GM20431 (cell line): ENCODE measurements around the gene SUPT7L.

Experiments
- in situ Hi-C: fragments of 300-500 bp; cut with MseI, MboI; formaldehyde crosslinking; loops from one replicate; pipeline ENCODE4 v1.15.0; 2020; ENCODE audit warnings: low sequenced_read_pairs; ENCODE audit not compliant: unreplicated experiment

The SUPT7L gene, protein sequence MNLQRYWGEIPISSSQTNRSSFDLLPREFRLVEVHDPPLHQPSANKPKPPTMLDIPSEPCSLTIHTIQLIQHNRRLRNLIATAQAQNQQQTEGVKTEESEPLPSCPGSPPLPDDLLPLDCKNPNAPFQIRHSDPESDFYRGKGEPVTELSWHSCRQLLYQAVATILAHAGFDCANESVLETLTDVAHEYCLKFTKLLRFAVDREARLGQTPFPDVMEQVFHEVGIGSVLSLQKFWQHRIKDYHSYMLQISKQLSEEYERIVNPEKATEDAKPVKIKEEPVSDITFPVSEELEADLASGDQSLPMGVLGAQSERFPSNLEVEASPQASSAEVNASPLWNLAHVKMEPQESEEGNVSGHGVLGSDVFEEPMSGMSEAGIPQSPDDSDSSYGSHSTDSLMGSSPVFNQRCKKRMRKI

DNA sequence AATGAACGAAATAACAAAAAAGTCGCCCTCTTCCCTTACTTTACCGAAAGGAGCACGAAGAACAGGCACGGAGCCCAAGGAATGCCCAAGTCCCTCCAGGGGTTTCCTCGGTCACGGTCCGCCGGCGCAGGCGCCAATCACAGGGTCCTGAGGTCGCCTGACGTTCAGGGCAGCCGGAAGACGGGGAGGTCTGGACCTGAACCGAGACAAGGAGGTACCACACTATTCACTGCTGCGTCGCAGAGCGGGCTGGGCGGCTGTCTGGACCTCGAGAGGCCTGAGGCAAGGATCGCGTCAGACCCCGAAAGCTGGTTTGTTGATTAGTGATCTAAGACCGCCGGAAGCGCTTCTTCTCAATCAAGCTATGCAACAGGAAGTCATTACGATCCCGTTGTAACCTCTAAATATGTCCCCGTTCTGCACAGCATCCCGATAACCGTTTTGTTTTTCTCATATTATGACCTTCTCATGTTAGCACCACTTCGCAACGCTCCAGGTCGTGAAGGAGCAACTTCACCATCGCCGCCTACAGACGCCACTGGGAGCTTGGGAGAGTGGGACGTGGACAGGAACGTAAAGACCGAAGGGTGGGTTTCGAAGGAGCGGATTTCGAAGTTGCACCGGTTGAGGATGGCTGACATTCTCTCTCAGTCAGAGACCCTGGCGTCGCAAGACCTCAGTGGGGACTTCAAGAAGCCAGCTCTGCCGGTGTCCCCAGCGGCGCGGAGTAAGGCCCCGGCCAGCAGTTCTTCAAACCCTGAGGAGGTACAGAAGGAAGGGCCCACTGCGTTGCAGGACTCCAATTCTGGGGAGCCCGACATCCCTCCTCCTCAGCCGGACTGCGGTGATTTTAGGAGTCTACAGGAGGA lies at the start of gene SUPT7L, which contains the start of gene SLC4A1AP:
Gene SUPT7L, minus strand, starts transcription at position 330 of the 869 bp plus-strand sequence. CDS start 1,422 bp downstream, outside the sequence.
Gene SLC4A1AP, plus strand, starts transcription at position 605 of the 869 bp plus-strand sequence. Its CDS starts 26 bp downstream, at position 631.
- in situ Hi-C loops: no loop called here

DNA sequence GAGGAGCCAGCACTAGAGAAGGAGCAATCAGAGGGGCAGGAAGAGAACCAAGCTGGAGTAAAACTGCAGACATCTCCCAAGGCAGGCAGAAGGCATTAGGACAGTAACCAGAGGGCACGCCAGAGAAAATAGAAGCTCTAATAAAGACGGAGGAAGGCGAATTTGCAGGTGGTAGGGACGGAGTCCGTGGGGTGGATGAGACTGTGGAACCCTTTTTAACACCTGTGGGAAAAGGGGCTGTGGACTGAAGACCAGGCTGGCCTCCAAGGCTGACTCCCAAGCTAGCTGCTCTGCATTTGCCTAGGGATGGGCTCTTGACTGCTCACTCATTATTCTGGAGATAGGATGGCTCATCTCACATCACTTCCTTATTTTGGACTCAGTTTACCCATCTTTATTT lies 49.8 kb upstream of the SUPT7L start:
- in situ Hi-C loops: no loop called here

DNA sequence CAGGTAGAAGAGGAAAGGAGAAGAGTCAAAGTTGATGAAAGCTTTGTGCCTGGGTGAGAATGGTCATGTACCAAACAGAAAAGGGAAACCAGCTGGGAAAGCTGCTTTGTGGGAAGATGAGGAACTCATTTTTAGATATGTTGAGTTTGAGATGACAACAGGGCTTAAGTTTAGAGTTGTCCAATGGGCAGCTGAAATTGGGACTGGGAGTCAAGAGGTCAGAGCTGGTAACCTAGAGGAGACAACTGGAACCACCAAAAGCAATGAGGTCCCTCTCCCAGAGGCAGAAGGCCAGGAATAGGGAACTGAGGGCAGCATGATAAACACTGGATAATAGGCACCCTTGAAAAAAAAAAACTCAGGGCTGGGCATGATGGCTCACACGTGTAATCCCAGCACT lies 49.1 kb upstream of the SUPT7L start:
- in situ Hi-C loops: no loop called here

DNA sequence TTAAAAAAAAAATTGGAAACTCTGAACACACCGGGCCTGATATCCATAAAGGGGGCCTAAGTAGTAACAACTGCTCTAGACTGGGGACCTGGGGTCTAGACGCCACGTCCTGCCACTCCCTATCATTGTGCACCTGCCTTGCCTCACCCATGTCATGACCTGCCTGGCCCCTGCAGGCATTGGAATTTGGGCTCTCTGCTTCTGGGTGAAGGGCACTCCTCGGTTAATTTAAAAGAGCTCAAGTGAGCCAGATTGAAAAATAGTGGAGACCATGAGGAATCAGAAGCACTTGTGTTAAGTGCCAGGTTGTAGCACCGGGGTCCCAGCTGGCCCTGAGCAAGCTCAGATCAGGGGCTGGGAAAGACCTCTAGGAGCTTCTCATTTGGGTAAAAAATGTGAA lies 48.4 kb upstream of the SUPT7L start:
- in situ Hi-C loops: no loop called here

DNA sequence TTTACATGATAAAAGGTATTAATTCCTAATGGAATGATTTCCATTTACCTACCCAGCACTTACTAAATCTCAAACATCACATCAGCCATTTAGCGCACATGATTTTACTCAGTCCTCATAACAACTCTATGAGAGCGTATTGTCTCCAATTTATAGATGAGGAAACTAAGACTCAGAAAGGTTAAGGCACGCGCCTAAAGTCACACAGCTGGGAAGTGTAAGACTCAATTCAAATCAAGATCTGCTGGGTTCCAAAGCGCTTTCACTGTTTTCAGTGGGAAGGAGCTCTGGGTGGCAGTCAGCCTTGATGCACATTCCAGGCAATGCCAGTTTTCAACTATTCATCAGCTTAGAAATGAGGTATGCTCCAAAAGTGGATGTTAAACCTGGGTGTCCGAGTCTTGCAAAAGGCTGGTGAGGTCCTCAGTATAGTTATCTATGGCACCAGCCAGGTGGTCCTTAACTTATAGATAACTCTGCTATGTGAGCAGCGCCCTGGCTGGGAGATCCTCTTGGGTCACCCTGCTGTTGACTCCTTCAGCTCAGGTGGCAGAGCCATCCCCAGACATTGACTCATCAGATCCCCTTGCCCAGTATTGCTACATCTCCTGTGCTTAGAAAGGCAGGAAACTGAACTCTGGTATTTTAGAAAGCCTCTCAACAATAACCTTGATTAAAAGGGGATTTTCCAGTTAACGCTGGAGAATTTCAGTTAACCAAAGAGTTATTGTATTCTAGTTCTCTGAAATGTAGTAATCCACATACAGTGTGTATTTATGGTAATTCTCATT lies 47.4 kb upstream of the SUPT7L start:
- in situ Hi-C loops: no loop called here

DNA sequence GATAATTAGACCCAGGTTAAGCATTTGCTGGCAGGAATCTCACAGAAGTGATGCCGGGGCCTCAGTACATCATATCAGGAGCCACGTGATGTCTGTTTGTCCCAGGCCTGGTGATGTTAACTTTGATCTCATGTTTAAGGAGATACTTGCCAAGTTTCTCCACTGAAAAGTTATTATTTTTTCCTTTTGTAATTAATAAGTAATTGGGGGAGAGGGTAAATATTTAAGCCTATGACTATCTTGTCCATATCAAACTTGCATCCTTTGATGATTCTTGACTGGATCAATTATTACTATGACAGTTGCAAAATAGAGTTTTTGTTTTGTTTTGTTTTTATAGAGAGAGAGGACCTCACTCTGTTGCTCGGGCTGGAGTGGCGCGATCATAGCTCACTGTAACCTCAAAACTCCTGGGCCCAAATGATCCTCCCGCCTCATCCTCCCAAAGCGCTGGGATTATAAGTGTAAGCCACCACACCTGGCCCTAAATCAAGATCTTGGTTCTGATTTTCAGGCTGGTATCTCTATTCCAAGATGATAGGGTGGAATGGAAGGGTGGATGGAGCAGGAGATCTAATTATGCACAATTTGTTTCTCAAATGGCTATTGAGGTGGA lies 46.7 kb upstream of the SUPT7L start:
- in situ Hi-C loops: no loop called here

DNA sequence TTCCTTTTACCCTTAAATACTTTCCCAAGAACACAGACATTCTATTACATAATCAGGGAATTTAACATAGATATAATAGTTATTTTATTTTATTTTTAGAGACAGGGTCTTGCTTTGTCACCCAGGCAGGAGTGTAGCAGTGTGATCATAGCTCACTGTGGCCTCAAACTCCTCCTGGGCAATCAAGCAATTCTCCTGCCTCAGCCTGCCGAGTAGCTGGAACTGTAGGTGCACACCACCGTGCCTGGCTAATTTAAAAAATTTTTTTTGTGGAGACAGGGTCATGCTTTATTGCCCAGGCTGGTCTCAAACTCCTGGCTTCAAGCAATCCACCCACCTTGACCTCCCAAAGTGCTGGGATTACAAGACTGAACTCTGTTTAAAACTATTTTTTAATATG lies 45.9 kb upstream of the SUPT7L start:
- in situ Hi-C loops: no loop called here

DNA sequence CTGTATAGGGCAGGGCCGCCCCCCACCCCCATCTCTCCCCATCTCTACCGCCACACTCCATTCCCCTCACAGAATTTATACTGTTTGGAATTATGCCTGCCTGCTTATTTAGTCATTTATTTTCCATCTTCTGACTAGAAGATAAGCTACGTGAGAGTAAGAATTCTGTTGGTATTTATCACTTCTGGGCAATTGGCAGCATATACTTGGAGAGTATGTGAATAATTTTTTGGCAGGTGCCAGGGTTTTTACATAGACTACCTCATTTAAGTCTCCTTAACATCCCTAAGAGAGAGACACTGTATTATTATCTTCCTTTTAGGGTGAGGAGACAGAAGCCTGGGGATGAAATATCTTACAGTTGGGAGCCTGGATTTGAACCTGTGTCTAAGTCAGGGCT lies 45.3 kb upstream of the SUPT7L start:
- in situ Hi-C loops: no loop called here

DNA sequence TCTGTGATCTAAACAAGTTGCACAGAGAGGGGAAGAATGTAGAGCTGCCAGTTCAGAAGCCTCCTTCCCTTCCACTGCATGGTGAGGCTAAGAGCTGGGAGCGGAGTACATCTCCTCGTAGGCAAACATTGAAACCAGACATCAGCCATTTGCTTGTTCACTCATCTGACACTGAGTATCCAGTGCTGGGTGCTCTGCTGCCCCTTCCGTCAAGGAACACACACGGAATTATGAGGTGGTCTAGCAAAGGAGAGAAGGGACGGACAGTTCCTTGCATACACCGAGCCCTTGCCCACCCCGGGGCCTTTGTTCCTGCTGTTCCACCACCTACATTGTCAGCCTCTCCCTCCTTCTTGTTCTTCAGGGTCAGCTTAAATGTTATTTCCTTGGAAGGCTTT lies 44.8 kb upstream of the SUPT7L start:
- in situ Hi-C loops: no loop called here

DNA sequence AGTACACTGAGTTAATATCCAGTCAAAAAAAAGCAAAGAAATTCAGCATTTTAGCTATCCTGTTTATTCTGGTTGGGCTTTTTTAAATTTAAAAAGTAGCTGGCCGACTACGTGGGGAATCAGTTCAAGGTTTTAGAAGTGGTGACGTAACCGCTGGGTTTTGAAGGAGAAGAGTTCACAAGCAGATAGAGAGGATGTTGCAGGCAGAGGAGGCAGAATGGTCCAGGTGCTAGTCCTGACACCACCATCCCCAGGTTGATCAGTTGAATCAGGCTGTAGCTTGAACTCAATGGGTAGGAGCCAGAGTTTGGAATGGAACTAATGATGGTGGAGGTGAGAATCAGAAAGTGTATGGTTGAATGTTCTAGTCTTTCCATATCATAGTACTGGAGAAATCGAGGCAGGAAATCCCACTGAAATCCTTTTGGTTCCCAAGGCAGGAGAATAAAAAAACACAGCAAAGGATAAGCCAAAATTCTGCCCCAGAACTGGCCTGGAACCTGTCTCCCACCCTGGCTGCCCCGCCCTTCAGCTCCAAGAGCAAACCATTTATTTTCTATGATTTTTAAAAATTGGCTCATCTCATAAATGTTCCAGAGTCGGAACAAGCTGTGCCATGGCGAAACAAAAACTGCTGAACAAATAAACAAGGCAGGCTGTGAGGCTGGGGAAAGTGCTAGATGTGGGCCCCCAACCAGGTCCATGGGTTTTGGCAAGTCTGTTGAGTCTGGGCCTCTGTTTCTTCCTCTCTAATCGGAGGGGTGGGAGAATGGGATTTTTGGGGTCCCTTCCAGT lies 44.2 kb upstream of the SUPT7L start:
- in situ Hi-C loops: no loop called here

DNA sequence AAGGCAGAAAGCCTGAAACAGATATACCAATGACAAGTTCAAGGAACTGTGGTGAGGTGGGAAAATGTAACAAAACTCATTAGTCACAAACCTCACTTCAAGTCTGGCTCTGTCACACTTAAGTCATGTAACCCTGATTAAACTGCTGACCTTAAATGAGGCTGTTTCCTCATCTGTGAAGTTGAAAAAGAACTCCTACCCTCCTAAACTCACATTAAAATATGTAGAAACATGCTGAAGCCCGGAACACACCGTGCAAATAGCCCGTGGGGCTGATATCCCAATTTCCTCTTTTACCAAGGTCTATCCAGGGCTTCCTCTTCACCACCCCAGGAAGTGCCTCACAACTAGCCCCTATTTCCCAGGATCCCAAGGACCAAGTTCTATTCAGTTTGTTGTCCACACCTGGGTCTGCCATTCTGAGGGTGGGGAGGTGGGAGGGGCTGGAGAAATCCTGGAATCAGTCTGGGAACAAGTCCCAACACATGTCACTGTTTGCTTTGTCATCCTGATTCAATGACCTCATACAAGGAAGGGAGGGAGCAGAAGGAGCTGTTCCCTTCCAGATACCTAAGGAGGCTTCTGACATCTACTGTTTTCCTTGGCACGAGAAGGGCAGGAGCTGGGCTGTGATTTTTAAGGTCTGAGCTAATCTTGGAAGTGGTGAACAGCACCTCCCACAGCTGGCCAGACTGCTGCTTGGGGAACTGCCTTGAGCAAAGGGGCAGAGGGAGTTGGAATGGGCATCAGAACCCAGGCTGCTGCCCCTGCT lies 42.6 kb upstream of the SUPT7L start:
- in situ Hi-C loops: no loop called here

DNA sequence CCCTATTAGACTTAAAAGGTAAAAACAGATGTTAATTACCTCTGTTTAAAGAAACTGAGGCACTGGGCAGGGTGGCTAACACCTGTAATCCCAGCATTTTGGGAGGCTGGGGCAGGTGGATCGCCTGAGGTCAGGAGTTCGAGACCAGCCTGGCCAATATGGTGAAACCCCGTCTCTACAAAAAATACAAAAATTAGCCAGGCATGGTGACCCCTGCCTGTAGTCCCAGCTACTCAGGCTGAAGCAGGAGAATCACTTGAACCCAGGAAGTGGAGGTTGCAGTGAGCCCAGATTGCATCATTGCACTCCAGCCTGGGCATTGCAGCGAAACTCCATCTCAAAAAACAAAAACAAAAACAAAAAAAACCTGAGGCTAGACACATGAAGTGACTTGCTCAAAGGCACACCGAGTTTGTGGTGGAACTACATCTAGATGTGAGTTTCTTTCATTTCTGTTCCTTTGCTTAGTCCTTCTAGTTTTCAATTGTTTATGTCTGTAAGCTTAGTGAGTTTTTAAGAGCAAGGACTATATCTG lies 41.0 kb upstream of the SUPT7L start:
- in situ Hi-C loops: no loop called here

DNA sequence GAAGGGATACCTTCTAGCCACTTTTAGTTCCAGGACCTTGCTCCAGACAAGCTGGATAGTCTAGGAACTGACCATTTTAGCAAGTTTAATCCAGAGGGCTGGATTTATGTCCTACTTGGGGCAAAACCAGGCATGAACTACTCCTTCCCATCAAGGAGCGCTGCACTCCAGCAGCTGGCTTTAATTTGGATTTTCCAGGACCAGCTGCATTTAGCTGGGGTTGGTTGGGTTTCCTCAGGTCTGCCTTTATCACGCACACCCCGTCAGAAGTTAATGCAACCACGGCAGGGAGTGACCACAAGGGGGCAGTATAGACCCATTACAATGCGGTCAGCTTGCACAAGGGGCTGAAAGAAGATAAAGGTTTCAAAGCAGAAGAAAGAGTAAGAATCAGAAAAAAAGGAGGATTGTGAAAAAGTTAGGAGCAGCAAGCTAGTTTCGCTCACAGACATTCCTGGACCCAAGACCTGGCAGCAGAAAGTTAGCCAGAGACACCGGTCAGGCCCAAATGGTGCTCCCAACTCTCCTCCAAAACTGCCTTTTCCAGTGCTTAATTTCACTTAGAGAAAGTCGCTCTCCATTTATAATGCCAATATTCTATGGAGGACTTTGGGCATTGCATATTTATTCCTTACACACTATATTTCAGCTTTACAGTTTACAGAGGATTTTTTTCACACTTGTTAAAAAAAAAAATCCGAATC lies 40.4 kb upstream of the SUPT7L start:
- in situ Hi-C loops: no loop called here

DNA sequence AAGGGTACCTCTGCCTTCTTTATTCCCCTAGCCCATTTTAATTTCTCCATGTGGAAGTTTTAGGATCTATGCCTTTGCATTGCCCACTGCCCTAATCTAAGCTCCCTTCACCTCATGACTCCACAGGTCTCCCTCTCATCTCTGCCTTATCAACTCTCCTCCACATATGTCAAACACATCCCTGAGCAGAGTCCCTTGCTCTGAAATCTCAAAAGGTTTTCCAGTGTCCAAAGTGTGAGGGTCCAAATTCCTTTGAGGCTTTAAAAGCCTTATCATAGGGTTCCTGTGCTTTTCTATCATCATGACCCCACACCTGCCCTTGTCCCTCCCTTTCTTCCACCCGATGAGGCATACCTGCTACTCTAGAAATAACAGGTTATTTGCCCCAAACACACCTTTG lies 38.9 kb upstream of the SUPT7L start:
- in situ Hi-C loops: no loop called here

DNA sequence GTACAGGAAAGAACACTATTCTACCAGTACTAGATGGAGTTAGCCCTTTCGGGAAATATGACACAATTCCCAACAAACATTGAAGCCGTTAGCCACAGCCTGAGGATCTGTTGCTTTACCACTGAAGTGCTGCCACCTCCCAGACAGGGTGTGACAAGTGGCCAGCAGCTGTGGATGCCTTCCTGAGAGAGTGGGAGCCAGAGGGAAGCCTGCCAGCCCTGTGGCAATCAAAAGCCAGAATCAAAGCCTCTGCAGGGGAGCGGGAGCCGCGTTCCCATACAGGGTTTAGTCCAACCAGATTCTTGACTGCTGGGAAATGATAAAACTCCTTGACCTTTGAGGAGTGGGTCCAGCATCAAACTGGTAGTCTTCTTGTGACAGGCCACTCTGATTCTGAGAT lies 38.3 kb upstream of the SUPT7L start:
- in situ Hi-C loops: no loop called here

DNA sequence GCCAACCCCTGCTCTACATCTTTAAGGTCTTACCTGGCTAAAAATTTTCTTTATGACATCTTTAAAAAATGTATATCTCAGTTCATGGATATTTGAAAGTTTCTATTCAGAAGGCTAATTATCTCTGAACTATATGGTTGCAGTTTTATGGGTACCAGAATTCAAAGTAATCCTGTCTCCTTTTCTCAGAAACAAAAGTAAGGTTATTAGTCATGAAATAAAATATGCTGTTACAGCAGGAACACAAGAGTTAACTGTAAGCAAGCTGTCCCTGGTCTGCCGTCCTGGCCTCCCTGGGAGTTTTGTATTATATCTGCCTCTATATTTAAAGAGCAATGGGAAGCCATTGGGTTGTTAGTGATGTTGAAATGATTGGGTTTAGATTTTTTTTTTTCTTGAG lies 34.2 kb upstream of the SUPT7L start:
- in situ Hi-C loops: no loop called here

DNA sequence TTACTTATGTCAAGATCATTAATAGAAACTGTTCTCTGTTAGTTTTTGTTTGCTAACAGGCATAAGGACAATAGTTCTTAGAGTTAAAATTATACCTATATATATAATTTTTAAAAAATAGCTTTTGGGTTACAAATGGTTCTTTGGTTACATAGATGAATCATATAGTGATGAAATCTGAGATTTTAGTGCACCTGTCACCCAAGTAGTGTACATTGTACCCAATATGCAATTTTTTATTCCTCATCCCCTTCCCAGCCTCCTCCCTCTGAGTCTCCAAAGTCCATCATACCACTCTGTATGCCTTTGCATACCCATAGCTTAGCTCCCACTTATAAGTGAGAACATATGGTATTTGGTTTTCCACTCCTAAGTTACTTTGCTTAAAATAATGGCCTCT lies 26.6 kb upstream of the SUPT7L start:
- in situ Hi-C loops: no loop called here

DNA sequence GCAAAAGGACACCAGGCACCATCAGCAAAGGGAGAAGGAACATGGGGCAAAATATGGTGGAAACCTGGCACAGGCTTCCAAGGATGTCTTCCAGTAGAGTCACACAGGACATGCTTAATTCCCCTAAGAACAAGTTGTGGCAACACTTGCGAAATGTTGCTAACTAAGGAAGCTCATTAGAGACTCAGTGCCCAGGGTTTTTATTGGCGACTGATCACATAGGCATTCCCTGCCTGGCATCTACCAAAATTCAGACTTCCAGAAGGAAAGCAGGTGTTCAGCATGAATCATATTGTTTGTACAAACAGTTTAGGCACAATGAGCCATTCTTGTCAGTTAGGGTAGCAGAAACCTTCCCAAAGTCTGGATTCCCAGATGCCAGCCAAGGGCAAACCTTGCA lies 26.0 kb upstream of the SUPT7L start:
- in situ Hi-C loops: no loop called here
